GM21360 (cell line): ENCODE measurements around the gene MLN.

ENCODE experiments used
- ATAC-seq: cut with Tn5 transposase; IDR thresholded peaks from one replicate; pipeline ENCODE4 v1.9.1; 2021; ENCODE audit warnings: mild to moderate bottlenecking, moderate library complexity; ENCODE audit not compliant: unreplicated experiment

The MLN gene

DNA sequence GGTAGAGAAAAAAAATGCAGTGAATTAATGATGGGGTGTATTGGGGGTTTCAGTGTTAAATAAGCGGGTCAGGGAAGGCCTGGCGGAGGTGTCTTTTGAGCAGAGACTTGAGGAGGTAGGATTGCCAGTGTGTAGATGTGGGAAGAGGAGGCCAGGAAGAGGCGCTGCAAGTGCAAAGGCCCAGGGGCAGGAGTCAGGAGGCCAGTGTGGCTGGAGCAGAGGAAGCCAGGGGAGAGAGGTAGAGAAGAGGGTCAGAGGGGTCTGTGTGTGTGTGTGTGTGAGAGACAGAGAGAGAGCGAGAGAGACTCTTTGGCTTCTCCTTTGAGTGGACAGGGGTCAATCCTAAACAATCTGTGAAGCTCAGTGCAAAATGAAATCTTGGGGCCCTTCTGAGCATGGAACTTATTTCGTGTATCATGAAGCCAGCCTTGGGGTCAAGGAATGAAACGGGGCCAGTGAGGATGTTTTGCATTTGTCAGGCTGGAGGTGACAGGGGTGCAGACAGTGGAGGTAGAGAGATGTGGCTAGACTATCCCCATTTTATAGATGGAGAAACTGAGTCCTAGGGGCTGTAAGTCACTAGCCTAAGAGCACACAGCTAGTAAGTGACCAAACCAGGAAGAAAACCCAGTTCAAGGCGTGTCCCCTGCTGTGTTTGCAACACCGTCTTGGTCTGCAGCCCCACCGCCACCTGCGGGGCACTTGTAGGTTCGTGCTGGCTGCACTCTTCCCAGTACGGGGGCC, 47.4 kb downstream of the MLN start:
- no peak for ATAC-seq

DNA sequence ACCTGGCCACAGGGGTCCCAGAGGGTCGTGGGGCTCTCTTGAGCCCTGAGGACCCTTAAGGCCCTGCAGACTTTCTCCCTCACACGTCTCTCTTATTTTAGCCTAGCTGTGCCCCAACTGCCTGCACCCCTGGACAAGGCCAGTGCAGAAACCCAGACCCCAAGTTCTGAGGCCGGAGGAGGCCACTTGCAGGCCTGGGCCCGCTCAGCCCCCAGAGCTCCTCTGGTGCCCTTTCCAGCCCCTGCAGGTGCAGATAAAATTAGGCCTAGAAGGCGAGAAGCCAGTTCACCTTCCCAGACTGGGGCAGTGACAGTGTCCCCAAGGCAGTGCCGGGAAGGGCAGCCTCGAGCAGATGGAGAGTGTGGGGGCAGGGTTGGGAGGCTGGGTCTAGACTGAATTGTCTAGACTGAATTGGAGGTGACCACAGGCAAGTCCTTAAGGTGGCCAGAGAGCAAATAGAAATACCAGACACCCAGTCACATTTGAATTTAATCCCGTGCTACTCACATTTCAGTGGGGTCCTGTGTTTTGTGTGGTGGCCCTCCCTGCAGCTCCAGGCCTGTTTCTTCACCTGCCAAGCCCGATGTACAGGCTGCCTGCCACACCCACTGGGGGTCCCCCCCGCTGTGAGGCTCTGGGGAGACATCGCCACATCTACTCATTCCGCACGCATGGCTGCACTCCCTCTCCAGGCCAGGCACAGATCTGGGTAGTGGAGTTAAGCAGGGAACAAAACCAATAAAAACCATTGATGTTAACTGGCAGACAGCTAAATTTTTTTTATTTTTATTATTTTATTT, 48.5 kb downstream of the MLN start:
- ATAC-seq, result no peak

DNA sequence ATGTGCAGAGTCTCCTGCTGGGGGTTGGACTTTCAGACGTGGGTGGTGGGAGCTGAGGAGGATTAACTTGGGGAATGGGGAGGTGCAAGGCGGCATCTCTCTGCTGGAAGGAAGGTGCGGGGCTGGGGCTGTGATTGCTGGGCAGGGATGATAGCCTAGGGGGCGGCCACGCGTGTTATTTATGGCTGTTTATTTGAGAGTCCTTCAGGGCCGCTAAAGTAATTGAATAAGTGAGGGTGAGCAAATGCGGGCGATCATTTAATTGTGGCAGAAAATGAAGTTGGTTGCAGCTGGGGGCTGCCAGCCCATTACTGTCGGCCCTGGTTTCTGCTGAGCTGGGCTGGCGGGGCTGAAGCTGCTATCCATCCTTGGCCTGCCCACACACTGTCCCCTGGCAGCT, 49.6 kb downstream of the MLN start:
- no peak for ATAC-seq

DNA sequence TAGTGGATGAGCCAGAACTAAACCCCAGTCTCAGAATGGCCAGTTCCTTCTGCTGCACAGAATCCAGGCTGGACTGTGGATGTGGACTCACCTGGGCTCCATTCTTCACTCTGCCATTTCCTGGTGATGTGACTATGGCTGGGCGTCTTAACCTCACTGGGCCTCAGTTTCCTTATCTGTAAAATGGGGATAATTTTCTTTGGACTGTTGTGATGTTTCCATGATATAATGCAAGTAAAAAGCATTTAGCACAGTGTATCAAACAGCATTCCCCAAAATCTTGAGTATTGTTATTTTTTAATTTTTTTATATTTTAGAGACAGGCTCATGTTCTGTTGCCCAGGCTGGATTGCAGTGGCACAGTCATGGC, 51.2 kb downstream of the MLN start:
- ATAC-seq, result no peak

DNA sequence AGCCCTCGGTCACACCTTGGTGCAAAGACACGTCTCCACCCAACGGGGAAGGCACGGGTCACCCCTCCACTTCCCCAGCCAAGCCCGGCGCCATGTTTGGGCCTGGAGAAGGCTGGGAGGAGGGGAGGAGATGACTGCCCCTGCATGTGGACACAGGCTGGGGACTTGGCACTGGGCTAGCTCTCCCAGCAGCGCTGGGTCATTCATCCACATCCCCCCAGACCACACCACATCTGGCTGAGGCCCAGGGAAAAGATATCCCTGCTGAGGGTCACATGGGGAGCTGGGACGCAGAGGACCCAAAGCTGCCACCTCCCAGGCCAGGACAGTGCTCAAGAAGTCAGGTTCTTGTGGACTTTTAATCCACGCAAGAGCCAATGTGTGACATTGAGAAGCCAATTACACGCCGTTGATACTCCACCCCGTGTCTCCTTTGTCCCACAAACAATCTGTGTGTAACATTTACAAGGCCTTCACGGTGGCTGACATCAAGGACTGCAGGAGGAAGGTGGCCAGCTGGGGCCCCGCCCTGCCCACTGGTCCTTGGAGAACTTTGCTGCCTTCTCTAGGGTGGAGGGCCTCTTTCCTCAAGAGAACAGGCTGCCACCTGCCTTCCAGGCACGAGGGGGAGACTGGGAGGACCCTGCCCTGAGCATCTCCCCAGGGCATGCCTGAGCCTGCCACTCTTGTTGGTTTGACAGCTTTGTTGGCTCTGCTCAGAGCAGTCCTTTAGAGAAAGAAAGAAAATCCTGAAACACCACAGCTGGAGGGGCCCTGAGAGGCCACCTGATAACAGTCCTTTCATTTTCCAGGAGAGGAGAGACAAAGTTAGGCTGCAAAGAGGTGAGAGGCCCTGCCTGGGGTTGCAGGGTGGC, 51.8 kb downstream of the MLN start:
- no peak for ATAC-seq

DNA sequence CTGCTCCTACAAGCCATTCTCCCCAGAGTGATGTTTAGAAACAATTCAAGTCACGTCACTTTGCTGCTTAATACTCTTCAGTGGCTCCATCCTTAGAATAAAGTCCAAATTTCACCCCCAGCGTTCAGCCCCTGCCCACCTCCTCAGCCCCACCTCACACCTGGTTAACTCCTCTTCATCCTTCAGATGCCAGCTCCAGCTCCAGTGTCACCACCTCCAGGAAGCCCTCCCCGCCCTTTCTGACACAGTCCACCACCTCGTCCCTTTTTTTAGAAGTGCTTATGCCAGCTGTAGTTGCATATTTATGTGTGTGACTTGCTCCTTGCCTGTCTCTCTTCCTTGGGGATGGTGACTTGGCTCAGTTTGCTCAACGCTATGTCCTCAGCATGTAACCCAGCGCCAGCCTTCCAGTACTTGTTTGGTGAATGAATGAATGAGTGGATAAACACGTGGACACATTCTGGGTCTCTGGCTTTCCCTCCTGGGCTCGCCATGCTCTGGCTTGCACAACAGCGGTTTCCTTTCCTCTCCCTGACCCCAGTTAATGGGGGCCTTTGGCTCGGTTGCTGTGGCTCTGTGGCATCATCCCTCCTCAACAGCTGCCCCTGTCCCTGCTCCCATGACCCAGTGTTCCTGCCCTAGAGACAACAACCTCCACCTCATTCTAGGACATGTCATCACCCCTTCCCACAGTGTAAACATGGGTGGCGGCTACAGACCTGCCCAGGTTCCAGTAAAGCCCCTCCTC, 53.4 kb downstream of the MLN start:
- ATAC-seq, result no peak

DNA sequence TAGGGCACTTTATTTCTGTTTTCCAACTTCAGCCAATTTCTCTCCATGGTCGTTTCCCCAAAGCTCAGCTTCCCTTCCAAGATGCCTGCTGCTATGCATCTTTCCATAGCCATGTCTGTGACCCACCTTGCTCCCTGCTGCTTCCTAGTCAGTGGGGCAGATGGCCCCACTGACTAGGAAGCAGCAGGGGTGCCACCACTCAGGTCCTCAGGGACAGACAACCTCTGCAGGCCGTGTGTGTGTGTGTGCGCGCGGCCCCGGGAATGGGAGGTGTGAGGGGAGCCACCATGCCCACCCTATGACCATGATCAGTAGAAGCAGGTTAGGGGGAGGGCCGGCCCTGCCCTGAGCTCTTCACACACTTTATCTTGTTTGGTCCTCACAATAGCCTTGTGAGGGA, 54.4 kb downstream of the MLN start:
- ATAC-seq, result no peak

DNA sequence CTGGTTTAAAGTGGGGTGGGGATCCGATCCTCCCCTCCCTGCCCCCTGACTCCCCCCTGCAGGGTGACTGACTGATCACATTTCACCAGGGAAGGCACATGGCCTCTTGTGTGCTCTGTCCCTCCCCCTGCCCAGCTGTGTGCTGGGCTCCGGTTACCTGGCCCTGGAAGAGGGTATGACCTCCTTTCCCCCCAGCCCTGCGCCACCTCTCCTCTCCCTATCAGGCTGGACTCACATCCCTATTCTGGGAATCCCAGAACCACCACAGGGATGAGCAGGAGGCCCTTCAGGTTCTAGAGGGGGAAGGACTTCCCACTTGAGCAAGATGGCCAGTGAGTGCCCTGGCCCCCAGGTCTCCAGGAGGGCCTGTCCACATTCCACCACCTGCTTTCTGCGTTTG, 55.0 kb downstream of the MLN start:
- no peak for ATAC-seq

DNA sequence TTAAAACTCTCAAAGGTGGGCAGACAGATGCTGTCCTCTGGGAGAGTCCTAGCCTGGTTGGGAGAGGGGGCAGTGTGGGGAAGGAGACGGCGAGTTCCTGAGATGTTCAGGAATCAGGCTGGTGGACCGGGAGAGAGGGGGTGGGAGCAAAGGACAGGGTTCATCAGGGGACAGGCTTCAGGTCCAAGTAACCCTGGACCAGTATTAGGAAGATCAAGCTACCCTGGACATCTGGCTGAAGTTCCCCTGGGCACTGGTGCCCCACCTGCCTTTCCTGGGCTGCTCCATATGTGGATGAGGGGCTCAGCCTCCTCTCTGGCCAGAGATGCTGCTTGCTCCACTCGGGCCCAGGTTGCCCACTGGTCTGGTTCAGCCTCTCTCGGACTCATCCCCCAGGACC, 56.0 kb downstream of the MLN start:
- no peak for ATAC-seq

DNA sequence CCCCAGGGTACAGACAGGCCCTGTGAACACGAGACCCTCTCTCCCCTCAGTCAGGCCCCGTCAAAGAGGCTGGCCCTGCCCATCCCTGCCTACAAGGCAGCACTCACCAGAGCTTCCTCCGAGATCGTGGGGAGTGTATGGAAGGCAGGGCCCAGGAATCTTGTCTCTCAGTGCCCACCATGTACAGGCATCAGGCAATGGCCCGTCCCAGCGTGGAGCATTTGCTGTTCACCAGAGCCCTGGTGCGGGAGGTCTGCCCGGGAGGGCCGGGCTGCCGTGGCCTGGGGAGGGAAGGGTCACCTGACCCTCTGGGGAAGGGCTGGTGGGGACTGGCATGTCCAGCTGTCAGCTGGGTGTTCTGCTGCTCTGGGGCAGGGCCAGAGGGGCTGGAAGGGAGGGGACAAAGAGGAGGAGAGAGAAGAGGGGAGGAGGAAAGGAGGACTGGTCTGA, 57.1 kb downstream of the MLN start, which contains the start of gene IP6K3:
Gene IP6K3 (minus strand): TSS at position 255 of the 450 bp plus-strand sequence. CDS start 11,429 bp downstream, outside the sequence.
- ATAC-seq, result no peak

DNA sequence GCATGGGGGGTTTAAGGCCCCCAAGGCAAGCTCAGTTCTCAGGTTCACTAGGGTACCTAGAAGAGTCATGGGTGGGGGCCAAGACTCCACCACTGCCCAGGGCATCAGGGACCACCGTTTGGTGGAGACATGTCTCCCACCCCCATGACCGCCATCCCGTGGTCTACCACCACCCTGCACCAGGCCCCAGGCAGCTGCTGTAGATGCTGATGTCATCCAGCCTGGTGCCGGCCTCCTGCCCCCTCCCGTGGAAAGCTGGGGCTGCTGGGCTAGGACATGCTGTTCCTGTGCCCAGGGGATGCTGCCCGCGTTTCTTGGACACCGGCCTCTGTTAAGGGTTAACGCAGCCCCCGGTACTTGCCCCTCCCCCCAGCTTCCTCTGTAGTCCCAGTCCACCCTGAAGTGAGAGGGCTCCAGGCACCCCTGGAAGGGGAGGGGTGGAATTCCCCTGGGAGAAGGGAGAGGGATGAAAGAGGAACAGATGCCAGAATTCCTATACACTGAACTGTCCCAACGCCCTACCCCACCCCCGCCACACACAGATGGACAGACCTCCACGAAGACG, 57.7 kb downstream of the MLN start:
- no peak for ATAC-seq

DNA sequence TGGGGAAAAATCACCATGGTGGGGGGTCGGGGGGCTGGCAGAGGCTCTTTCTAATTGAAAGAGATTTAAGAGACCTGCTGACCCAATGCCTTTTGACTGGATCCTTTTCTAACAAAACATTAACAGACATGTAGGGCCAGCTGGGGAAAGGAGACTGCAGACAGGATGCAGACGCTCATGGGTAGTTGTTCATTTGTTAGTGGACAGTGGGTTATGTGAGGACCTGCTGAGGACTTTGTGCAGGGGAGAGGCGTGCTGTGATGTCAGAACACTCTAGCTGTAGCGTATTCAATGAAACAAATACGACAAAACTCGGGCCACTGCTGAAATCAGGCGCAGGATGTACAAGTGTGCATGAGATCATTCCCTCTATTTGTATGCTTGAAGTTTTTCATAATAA, 58.3 kb downstream of the MLN start:
- ATAC-seq, result no peak

DNA sequence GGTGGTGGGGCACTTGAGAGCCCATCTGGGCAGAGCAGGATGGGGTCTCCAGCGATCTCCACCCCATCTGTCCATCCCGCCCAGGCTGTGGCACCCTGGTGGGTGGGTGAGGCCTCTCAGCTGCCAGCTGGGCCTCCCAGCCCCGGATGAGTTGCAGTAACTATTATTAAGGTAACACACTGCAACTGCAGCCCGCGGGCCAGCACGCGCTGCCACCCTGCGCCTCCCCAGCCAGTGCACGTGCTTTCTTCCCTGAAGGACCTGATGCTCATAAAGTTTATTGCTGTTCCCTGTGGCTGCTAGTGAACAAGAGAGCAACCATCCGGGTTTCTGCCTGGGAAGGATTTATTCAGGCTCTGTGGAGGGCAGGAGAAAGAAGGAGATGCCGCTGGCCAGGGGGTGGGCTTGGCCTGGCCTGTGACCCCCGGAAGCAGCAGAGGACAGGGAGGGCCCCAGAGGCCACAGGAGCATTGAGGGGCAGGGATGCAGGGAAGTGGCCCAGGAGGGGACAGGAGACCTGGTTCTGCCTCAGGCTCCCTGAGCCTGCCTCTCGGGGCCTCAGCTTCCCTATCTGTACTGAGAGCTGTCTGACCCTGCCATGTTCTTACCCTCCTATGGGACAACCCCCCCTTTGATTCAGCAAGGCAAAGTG, 58.8 kb downstream of the MLN start:
- no peak for ATAC-seq
